H1 (cell line): ENCODE data around the gene NEU4. TPM values are rescaled to one million over a fixed set of nuclear protein-coding genes. Genes with fewer than 3 reads are reported as not detected.

Source experiments
- CTCF ChIA-PET: fragments of 300-600 bp; sonication (Branson Sonifier 250); formaldehyde crosslinking; loops from one replicate; lab custom pipeline; 2021; ENCODE audit not compliant: partially characterized antibody; lab: Charles Lee
- POLR2A ChIA-PET: fragments of 300-600 bp; sonication (Branson Sonifier 250); formaldehyde crosslinking; loops from one replicate; lab custom pipeline; 2021; ENCODE audit warnings: inconsistent platforms; ENCODE audit not compliant: partially characterized antibody; lab: Charles Lee
- DNase-seq, 2 experiments: peaks; one replicate each; pipeline versions ENCODE4 v3.0.0 to v3.0.0-alpha.2; 2010 to 2022; ENCODE audit warnings: low spot score in 2 of 2, low read depth in 1 of 2, mixed read lengths in 1 of 2
- FAIRE-seq: peaks from 2 replicates; lab custom pipeline; 2011; peaks lifted over from hg19 to GRCh38; lab: Jason Lieb, UNC
- H2AFZ ChIP-seq: 2 replicates; pipeline ENCODE4 v1.8.1; 2012; ENCODE audit warnings: low read length, inconsistent platforms
- H2AK5ac ChIP-seq: 2 replicates; pipeline ENCODE4 v1.6.1; 2013; ENCODE audit warnings: low read depth, low read length
- H2BK120ac ChIP-seq: replicated peaks from 2 replicates; pipeline ENCODE3; 2013; ENCODE audit warnings: low read depth, low read length, inconsistent platforms
- H2BK12ac ChIP-seq: 2 replicates; pipeline ENCODE4 v1.6.1; 2013; ENCODE audit warnings: low read depth, low read length
- H2BK15ac ChIP-seq: 2 replicates; pipeline ENCODE4 v1.6.1; 2013; ENCODE audit warnings: low read length
- H2BK20ac ChIP-seq: 2 replicates; pipeline ENCODE4 v1.6.1; 2013; ENCODE audit warnings: low read length
- H2BK5ac ChIP-seq: 2 replicates; pipeline ENCODE4 v1.6.1; 2013; ENCODE audit warnings: low read depth, low read length
- H3K14ac ChIP-seq: 2 replicates; pipeline ENCODE4 v1.6.1; 2013; ENCODE audit warnings: inconsistent platforms; ENCODE audit not compliant: insufficient read length
- H3K18ac ChIP-seq: 2 replicates; pipeline ENCODE4 v1.6.1; 2013; ENCODE audit warnings: low read length; ENCODE audit errors: extremely low read depth
- H3K23ac ChIP-seq: 2 replicates; pipeline ENCODE4 v1.6.1; 2013; ENCODE audit warnings: inconsistent platforms; ENCODE audit not compliant: insufficient read length
- H3K23me2 ChIP-seq: 2 replicates; pipeline ENCODE4 v1.6.1; 2013; ENCODE audit warnings: low read depth, low read length
- H3K27ac ChIP-seq: 2 replicates; pipeline ENCODE4 v1.6.1; 2011; ENCODE audit warnings: low read depth, low read length, inconsistent platforms
- H3K27me3 ChIP-seq, 4 experiments: replicated peaks in 1 of 4; 1 replicate in 1 of 4; 2 replicates in 3 of 4; pipeline versions ENCODE4 v1.6.1 to v1.8.1; 2011 to 2013; ENCODE audit warnings: low read length in 3 of 4, mild to moderate bottlenecking in 3 of 4, inconsistent platforms in 2 of 4, mixed read lengths in 2 of 4, moderate library complexity in 1 of 4; ENCODE audit not compliant: control insufficient read depth in 3 of 4, insufficient read depth in 3 of 4; ENCODE audit errors: extremely low read depth in 1 of 4
- H3K36me3 ChIP-seq, 4 experiments: 2 replicates each; pipeline versions ENCODE4 v1.6.1 to v1.8.1; 2011 to 2013; ENCODE audit warnings: mild to moderate bottlenecking in 4 of 4, low read length in 3 of 4, moderate library complexity in 2 of 4, control low read depth in 1 of 4, inconsistent platforms in 1 of 4; ENCODE audit not compliant: insufficient read depth in 4 of 4, control insufficient read depth in 2 of 4
- H3K4ac ChIP-seq: replicated peaks from 2 replicates; pipeline ENCODE3; 2013; ENCODE audit warnings: low read length, low read depth, mixed read lengths, inconsistent platforms; ENCODE audit not compliant: insufficient read length
- H3K4me1 ChIP-seq, 4 experiments: replicated peaks in 1 of 4; 1 replicate in 1 of 4; 2 replicates in 3 of 4; pipeline versions ENCODE4 v1.6.1 to v1.8.1; 2011 to 2013; ENCODE audit warnings: low read length in 3 of 4, inconsistent platforms in 2 of 4, mixed read lengths in 1 of 4; ENCODE audit not compliant: insufficient read depth in 4 of 4, control insufficient read depth in 3 of 4
- H3K4me2 ChIP-seq, 2 experiments: 2 replicates each; pipeline versions ENCODE4 v1.6.1 to v1.8.1; 2011 to 2013; ENCODE audit warnings: low read depth in 2 of 2, low read length in 2 of 2, control low read depth in 1 of 2, inconsistent platforms in 1 of 2, mild to moderate bottlenecking in 1 of 2; ENCODE audit not compliant: insufficient read depth in 1 of 2
- H3K4me3 ChIP-seq, 4 experiments: fragments of 200-600, 300-600 bp in 1 of 4; sonication (generic), shearing (Covaris generic), sonication (Bioruptor Twin) in 1 of 4; 2 replicates each; pipeline versions ENCODE4 v1.5.1 to v1.8.1; 2011 to 2016; ENCODE audit warnings: low read length in 4 of 4, low read depth in 3 of 4, control low read depth in 2 of 4, inconsistent platforms in 2 of 4, mild to moderate bottlenecking in 2 of 4, mixed read lengths in 1 of 4, moderate library complexity in 1 of 4; ENCODE audit not compliant: insufficient read depth in 2 of 4; ENCODE audit errors: extremely low read depth in 1 of 4
- H3K56ac ChIP-seq: replicated peaks from 2 replicates; pipeline ENCODE3; 2013; ENCODE audit warnings: low read depth, mild to moderate bottlenecking, mixed read lengths, low read length, inconsistent platforms; ENCODE audit not compliant: insufficient read length
- H3K79me1 ChIP-seq: 2 replicates; pipeline ENCODE4 v1.6.1; 2013; ENCODE audit warnings: low read depth, low read length, control low read depth
- H3K79me2 ChIP-seq, 2 experiments: 2 replicates each; pipeline versions ENCODE4 v1.6.1 to v1.8.1; 2012 to 2013; ENCODE audit warnings: low read length in 2 of 2, mild to moderate bottlenecking in 2 of 2, inconsistent platforms in 1 of 2; ENCODE audit not compliant: insufficient read depth in 2 of 2, control insufficient read depth in 1 of 2
- H3K9ac ChIP-seq, 4 experiments: replicated peaks in 1 of 4; 1 replicate in 1 of 4; 2 replicates in 3 of 4; pipeline versions ENCODE4 v1.6.1 to v1.8.1; 2011 to 2013; ENCODE audit warnings: low read depth in 3 of 4, low read length in 3 of 4, control low read depth in 2 of 4, mild to moderate bottlenecking in 2 of 4, moderate library complexity in 2 of 4, inconsistent platforms in 1 of 4; ENCODE audit errors: extremely low read depth in 1 of 4
- H3K9me3 ChIP-seq, 2 experiments: 2 replicates each; pipeline versions ENCODE4 v1.6.1 to v1.8.1; 2012 to 2013; ENCODE audit warnings: mild to moderate bottlenecking in 2 of 2, moderate library complexity in 2 of 2, control low read depth in 1 of 2, inconsistent platforms in 1 of 2, low read depth in 1 of 2, low read length in 1 of 2, mixed read lengths in 1 of 2; ENCODE audit not compliant: insufficient read depth in 2 of 2
- H4K20me1 ChIP-seq, 2 experiments: replicated peaks in 1 of 2; 2 replicates each; pipeline versions ENCODE3 to v1.8.1; 2011 to 2013; ENCODE audit warnings: inconsistent platforms in 2 of 2, low read length in 2 of 2, mild to moderate bottlenecking in 1 of 2; ENCODE audit not compliant: insufficient read depth in 2 of 2, control insufficient read depth in 1 of 2
- H4K5ac ChIP-seq: 2 replicates; pipeline ENCODE4 v1.6.1; 2013; ENCODE audit warnings: low read length, low read depth, mixed read lengths, inconsistent platforms; ENCODE audit not compliant: insufficient read length
- H4K8ac ChIP-seq: 2 replicates; pipeline ENCODE4 v1.8.0; 2013; ENCODE audit warnings: mild to moderate bottlenecking, moderate library complexity, low read length, inconsistent platforms; ENCODE audit not compliant: insufficient read depth; ENCODE audit errors: extremely low read depth
- H4K91ac ChIP-seq: replicated peaks from 2 replicates; pipeline ENCODE3; 2013; ENCODE audit warnings: low read length, mixed read lengths, inconsistent platforms; ENCODE audit not compliant: insufficient read length
- BCL11A ChIP-seq, 2 experiments: IDR thresholded peaks; one replicate each; pipeline ENCODE4 v1.6.1; 2011; ENCODE audit warnings: low read depth in 2 of 2, low read length in 2 of 2, mild to moderate bottlenecking in 2 of 2
- CBX8 ChIP-seq: fragments of 300-800, 300-1000 bp; sonication (generic); IDR thresholded peaks from 2 replicates; pipeline ENCODE4 v1.7.1; 2016; ENCODE audit warnings: low read depth, low read length, borderline replicate concordance
- CTCF ChIP-seq, 3 experiments: IDR thresholded peaks; 1 replicate in 2 of 3; 2 replicates in 1 of 3; pipeline versions ENCODE4 v1.5.1 to v1.6.1; 2011; ENCODE audit warnings: low read length in 3 of 3, mild to moderate bottlenecking in 3 of 3, inconsistent platforms in 2 of 3, low read depth in 1 of 3, moderate library complexity in 1 of 3; ENCODE audit not compliant: insufficient read depth in 1 of 3; ENCODE audit errors: control extremely low read depth in 1 of 3
- FOSL1 ChIP-seq: IDR thresholded peaks from 2 replicates; pipeline ENCODE4 v1.6.1; 2011; ENCODE audit warnings: mild to moderate bottlenecking, low read depth, low read length, moderate library complexity; ENCODE audit not compliant: insufficient read depth
- HDAC6 ChIP-seq: IDR thresholded peaks from one replicate; pipeline ENCODE4 v1.7.1; 2012; ENCODE audit warnings: low read depth, mild to moderate bottlenecking, inconsistent platforms, low read length, moderate library complexity
- JUND ChIP-seq: IDR thresholded peaks from 2 replicates; pipeline ENCODE4 v1.6.1; 2011; ENCODE audit warnings: mild to moderate bottlenecking, improper control_type of control experiment, low read length
- SRF ChIP-seq: IDR thresholded peaks from 2 replicates; pipeline ENCODE4 v1.6.1; 2011; ENCODE audit warnings: mild to moderate bottlenecking, low read depth, low read length, moderate library complexity
- TAF1 ChIP-seq: IDR thresholded peaks from 2 replicates; pipeline ENCODE4 v1.6.1; 2011; ENCODE audit warnings: mild to moderate bottlenecking, low read depth, low read length
- TAF7 ChIP-seq: optimal IDR thresholded peaks from 2 replicates; pipeline ENCODE3; 2011; ENCODE audit warnings: low read depth, mild to moderate bottlenecking, inconsistent platforms, low read length, moderate library complexity, borderline replicate concordance
- TCF12 ChIP-seq: IDR thresholded peaks from 2 replicates; pipeline ENCODE4 v1.6.1; 2011; ENCODE audit warnings: low read depth, mild to moderate bottlenecking, low read length
- TEAD4 ChIP-seq: IDR thresholded peaks from 2 replicates; pipeline ENCODE4 v1.6.1; 2012; ENCODE audit warnings: low read depth, low read length, inconsistent platforms, mixed read lengths
- YY1 ChIP-seq: IDR thresholded peaks from 2 replicates; pipeline ENCODE4 v1.6.1; 2011; ENCODE audit warnings: low read depth, mild to moderate bottlenecking, low read length
- WGBS, 2 experiments: shearing (Covaris generic) in 1 of 2; methylation state at CpG; one replicate each; pipeline versions ENCODE4 v1.1.6 to v1.1.7; 2013 to 2015; ENCODE audit warnings: low lambda C conversion rate in 2 of 2, mixed read lengths in 2 of 2, inconsistent platforms in 1 of 2, low coverage in 1 of 2, missing lambda C conversion rate in 1 of 2; ENCODE audit not compliant: insufficient replicate concordance in 2 of 2, insufficient coverage in 1 of 2, insufficient read length in 1 of 2; ENCODE audit errors: extremely low coverage in 1 of 2, missing lambda C conversion rate in 1 of 2; 5-methylcytosine and 5-hydroxymethylcytosine counted together
- polyA plus RNA-seq, 7 experiments: library from polyadenylated mRNA; depleted of rRNA in 3 of 7; stranded (reverse) in 5 of 7; unstranded in 2 of 7; fragments of >200 nt in 5 of 7; fragments of 200-250 nt in 2 of 7; gene quantifications; 1 replicate in 5 of 7; 2 replicates in 1 of 7; 4 replicates in 1 of 7; pipeline versions ENCODE4 v1.2.1 to v1.2.3, GENCODE V29; 2011 to 2013; ENCODE audit warnings: missing spikeins in 2 of 7, mixed read lengths in 2 of 7
- total RNA-seq: library from RNA; stranded (reverse); fragmentation: NEBNext Ultra II Directional; extraction: Animal tissue kit (Norgen Biotek cat#: 25700); gene quantifications from 2 replicates; pipeline ENCODE4 v1.2.1, GENCODE V29; 2021

The NEU4 gene
- total and polyA plus RNA-seq, 2 of the 8 experiments (the other 6 are each of a cell fraction or from before 2014, with no cell fraction given), result 0.32 to 0.50 TPM

GRCh38 chr2:241796610-241797138, 12.3 kb upstream of the NEU4 start:
- DNase-seq (no peak), FAIRE-seq (no peak)
- ChIA-PET CTCF (interaction anchor here (0.6 to 1.6 kb wide), 3 partner anchors 9 to 82 kb away, joined by 3 to 5 read pairs (median 4); no protein-coding TSS in a partner anchor), POLR2A (no interaction called here)
- peaks cover 0 to 2% of the 10 kb centered on the region in 2 experiments; a peak in 3 of 4 replicates for H3K9me3 ChIP-seq
- no peak overlapping the region for H2BK5ac ChIP-seq
- H4K91ac ChIP-seq, result no peak overlapping the region
- no peak overlapping the region for H3K56ac ChIP-seq
- H3K9ac ChIP-seq, result no peak overlapping the region
- H3K79me2 ChIP-seq, result no peaks in the 10 kb centered on the region
- no peaks in the 10 kb centered on the region for H4K20me1 ChIP-seq
- H3K23me2 ChIP-seq, result peaks cover 2% of the 10 kb centered on the region; the same call in 1 of the 2 replicates
- H4K8ac ChIP-seq, result no peak overlapping the region
- H3K27ac ChIP-seq, result no peak overlapping the region
- no peak overlapping the region for H2BK12ac ChIP-seq
- H2BK120ac ChIP-seq, result no peak overlapping the region
- H3K4me1 ChIP-seq, result peaks cover 0 to 3% (median 0%) of the 10 kb centered on the region in 4 experiments; a peak in 2 of 7 replicates
- no peak overlapping the region for H2BK20ac ChIP-seq
- no peaks in the 10 kb centered on the region for H3K27me3 ChIP-seq
- no peak overlapping the region for H3K18ac ChIP-seq
- H2BK15ac ChIP-seq, result no peak overlapping the region
- no peaks in the 10 kb centered on the region for H3K79me1 ChIP-seq
- no peak overlapping the region for H3K23ac ChIP-seq
- H3K4me3 ChIP-seq, result no peak overlapping the region
- WGBS, 2 experiments, result 91% methylated on average over 13 of the region's 13 CpGs; no CpG with 5 or more reads in 1 of the 2 experiments
- H3K36me3 ChIP-seq, result no peaks in the 10 kb centered on the region
- no peak overlapping the region for H2AFZ ChIP-seq
- H2AK5ac ChIP-seq, result no peak overlapping the region
- no peak overlapping the region for H4K5ac ChIP-seq
- H3K14ac ChIP-seq, result no peak overlapping the region
- H3K4ac ChIP-seq, result no peak overlapping the region
- H3K4me2 ChIP-seq, result no peak overlapping the region
- no peak for TF ChIP-seq HDAC6
- TF ChIP-seq SRF, result no peak
- TF ChIP-seq JUND, result no peak
- no peak for TF ChIP-seq CTCF (IDR thresholded peaks at IDR 0.05; ENCODE audit: control extremely low read depth in 1 of 3, insufficient read depth in 1 of 3, low read depth in 1 of 3, low read length in 3 of 3)
- no peak for TF ChIP-seq TEAD4
- TF ChIP-seq CBX8, result no peak
- TF ChIP-seq FOSL1, result no peak
- TF ChIP-seq TCF12, result no peak
- TF ChIP-seq TAF7, result no peak
- no peak for TF ChIP-seq BCL11A (IDR thresholded peaks at IDR 0.05; ENCODE audit: low read depth in 2 of 2, low read length in 2 of 2)
- no peak for TF ChIP-seq TAF1
- TF ChIP-seq YY1, result no peak
